Measurements from ENCODE around the gene MYOG. TPM values are rescaled to one million over a fixed set of nuclear protein-coding genes. Genes with fewer than 3 reads are reported as not detected.

The MYOG gene
- total RNA-seq, 1 donor from 2014 or later: not detected

DNA sequence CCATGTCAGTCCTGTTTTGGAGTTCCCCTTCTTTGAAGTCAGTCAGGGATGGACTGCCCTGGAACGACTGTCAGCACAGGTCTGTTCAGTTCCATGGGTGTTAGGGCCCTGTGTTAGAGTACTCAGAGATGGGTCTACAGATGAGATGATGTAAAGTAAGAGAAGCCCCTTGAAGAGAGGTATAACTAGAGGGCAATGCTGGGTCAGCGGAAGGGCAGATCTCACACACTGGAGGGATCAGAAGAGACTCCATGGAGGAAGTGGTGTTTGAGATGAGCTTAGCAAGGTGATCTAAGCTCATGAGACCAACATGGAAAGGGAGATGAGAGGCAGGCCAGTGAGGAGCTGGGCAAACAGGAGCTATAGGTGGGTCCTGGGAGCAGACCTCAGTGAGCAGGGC is 51.9 kb downstream of the MYOG start:
- intact Hi-C loops (cut with micrococcal nuclease): no loop called here
- no peaks in the 10 kb centered on the region for H3K9me3 Mint-ChIP-seq
- DNase-seq (no peak), ATAC-seq (ENCODE audit: low read depth) (no peak)
- TF ChIP-seq, protein P1, sequence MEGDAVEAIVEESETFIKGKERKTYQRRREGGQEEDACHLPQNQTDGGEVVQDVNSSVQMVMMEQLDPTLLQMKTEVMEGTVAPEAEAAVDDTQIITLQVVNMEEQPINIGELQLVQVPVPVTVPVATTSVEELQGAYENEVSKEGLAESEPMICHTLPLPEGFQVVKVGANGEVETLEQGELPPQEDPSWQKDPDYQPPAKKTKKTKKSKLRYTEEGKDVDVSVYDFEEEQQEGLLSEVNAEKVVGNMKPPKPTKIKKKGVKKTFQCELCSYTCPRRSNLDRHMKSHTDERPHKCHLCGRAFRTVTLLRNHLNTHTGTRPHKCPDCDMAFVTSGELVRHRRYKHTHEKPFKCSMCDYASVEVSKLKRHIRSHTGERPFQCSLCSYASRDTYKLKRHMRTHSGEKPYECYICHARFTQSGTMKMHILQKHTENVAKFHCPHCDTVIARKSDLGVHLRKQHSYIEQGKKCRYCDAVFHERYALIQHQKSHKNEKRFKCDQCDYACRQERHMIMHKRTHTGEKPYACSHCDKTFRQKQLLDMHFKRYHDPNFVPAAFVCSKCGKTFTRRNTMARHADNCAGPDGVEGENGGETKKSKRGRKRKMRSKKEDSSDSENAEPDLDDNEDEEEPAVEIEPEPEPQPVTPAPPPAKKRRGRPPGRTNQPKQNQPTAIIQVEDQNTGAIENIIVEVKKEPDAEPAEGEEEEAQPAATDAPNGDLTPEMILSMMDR (IDR thresholded peaks at IDR 0.05): no peak
- no peaks in the 10 kb centered on the region for H3K36me3 Mint-ChIP-seq (ENCODE audit: low read depth)
- ChIA-PET CTCF (interaction anchor here (1.5 kb wide), 1 partner anchor 182 kb away, joined by 4 read pairs; no protein-coding TSS in a partner anchor), POLR2A (interaction anchor here (0.6 kb wide), 1 partner anchor 221 kb away, joined by 3 read pairs; no protein-coding TSS in a partner anchor)
- no peak overlapping the region for H3K4me3 Mint-ChIP-seq
- H3K4me1 Mint-ChIP-seq: no peaks in the 10 kb centered on the region
- H3K27me3 Mint-ChIP-seq: peaks cover 4% of the 10 kb centered on the region
- H3K27ac Mint-ChIP-seq: no peak overlapping the region

DNA sequence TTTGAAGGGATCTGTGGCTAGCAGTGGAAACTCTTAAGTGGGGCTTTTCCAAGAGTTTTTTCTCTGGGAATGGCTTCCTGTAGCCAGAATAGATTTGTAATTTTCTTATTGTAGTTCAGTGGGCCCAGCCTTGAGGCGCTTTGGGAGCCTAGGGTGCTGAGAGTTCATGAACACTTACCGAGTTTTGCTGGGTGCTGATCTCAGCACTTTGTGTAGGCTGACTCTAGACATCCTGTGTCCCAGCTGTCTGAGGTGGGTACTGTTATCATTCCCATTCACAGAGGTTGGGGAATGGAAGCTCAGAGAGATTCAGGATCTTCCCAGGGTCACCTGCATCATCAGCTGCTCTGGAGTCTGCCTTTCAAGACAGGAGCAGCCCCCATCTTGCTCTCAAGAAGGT is 52.5 kb downstream of the MYOG start:
- no peaks in the 10 kb centered on the region for H3K36me3 Mint-ChIP-seq (ENCODE audit: low read depth)

More for the DNA sequence above, 52.5 kb downstream of the MYOG start:
- ChIA-PET CTCF (no interaction called here), POLR2A (interaction anchor here (0.6 kb wide), 1 partner anchor 222 kb away, joined by 3 read pairs; no protein-coding TSS in a partner anchor)
- intact Hi-C loops (cut with micrococcal nuclease): no loop called here
- H3K27me3 Mint-ChIP-seq: peaks cover 4% of the 10 kb centered on the region
- ATAC-seq (ENCODE audit: low read depth) (no peak), DNase-seq (no peak)
- no peaks in the 10 kb centered on the region for H3K9me3 Mint-ChIP-seq
- TF ChIP-seq, protein P1 (IDR thresholded peaks at IDR 0.05): no peak
- H3K27ac Mint-ChIP-seq: no peak overlapping the region
- no peak overlapping the region for H3K4me3 Mint-ChIP-seq
- no peaks in the 10 kb centered on the region for H3K4me1 Mint-ChIP-seq

Other genes with a start within 250 kb of the MYOG start
- 10.7 and 13.2 TPM in 2 replicates for gene RABIF, start 196.9 kb downstream of the MYOG start, total RNA-seq
- 30.4 and 30.8 TPM in 2 replicates for gene KLHL12, start 158.8 kb downstream of the MYOG start, total RNA-seq
- 44.4 and 45.0 TPM in 2 replicates for gene ADIPOR1, start 127.7 kb downstream of the MYOG start, total RNA-seq
- 30.8 and 32.4 TPM in 2 replicates for gene CYB5R1, start 118.8 kb downstream of the MYOG start, total RNA-seq
- 62.5 and 70.6 TPM in 2 replicates for gene TMEM183A, start 78.6 kb downstream of the MYOG start, total RNA-seq
- 0.12 and 0.29 TPM in 2 replicates for gene PPFIA4, start 59.5 kb downstream of the MYOG start, total RNA-seq
- not detected in 2 replicates for gene ADORA1, start 41.7 kb upstream of the MYOG start, total RNA-seq
- not detected in 2 replicates for gene MYBPH, start 89.8 kb upstream of the MYOG start, total RNA-seq
- 0.38 TPM in 1 of 2 replicates, not detected in the other for gene CHI3L1, start 100.7 kb upstream of the MYOG start, total RNA-seq
- 6.5 and 6.6 TPM in 2 replicates for gene CHIT1, start 143.7 kb upstream of the MYOG start, total RNA-seq
- 419 and 448 TPM in 2 replicates for gene BTG2, start 219.5 kb upstream of the MYOG start, total RNA-seq

Data from activated B cell treated with CpG ODN at 0.5 μM for 24 hours (primary cell).